ENCODE data around the gene IKZF5. TPM values are rescaled to one million over a fixed set of nuclear protein-coding genes. Genes with fewer than 3 reads are reported as not detected.

IKZF5 gene, protein sequence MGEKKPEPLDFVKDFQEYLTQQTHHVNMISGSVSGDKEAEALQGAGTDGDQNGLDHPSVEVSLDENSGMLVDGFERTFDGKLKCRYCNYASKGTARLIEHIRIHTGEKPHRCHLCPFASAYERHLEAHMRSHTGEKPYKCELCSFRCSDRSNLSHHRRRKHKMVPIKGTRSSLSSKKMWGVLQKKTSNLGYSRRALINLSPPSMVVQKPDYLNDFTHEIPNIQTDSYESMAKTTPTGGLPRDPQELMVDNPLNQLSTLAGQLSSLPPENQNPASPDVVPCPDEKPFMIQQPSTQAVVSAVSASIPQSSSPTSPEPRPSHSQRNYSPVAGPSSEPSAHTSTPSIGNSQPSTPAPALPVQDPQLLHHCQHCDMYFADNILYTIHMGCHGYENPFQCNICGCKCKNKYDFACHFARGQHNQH
- 3.6 and 4.8 TPM in 2 replicates for total RNA-seq

DNA sequence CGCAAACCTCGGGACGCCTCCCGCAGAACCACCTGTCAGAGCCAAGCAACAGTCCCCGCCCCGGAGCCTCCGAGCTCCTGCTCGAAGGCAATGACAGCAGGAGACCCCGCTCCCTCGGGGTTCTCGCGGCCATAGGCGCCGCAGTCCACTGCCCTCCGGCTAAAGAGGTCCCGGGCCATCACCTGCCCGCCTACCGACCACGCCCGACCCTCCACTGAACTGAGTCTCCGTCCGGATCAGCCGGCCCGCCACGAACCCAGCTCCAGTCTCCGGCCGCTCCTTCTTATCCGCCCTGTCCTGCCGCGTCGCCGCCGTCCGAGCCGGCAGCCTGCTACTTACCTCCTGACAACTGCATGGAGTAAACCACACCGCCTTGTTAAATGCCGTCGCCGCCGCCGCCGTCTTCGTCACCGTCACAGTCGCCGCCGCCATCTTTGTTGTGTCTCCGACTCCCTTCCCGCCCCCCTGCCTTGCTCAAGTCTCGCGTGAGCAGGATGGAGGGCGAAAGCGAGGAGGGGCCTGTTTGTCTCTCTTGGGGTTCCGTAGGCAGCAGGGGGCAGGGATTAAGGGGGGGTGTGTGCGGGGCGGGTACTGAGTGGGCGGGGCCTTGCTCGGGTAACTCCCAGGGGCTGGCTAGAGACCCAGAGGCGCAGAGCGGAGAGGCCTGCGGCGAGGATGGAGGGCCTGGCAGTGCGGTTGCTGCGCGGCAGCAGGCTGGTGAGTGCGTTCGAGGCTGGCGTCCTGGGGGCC is at the start of gene IKZF5, which contains the start of gene ACADSB:
TSS of gene IKZF5 (minus strand) at position 441 of the 750 bp plus-strand sequence. CDS start 10,170 bp downstream, outside the sequence.
TSS of gene ACADSB (plus strand) at position 652 of the 750 bp plus-strand sequence. CDS start at position 676, 24 bp downstream.

DNA sequence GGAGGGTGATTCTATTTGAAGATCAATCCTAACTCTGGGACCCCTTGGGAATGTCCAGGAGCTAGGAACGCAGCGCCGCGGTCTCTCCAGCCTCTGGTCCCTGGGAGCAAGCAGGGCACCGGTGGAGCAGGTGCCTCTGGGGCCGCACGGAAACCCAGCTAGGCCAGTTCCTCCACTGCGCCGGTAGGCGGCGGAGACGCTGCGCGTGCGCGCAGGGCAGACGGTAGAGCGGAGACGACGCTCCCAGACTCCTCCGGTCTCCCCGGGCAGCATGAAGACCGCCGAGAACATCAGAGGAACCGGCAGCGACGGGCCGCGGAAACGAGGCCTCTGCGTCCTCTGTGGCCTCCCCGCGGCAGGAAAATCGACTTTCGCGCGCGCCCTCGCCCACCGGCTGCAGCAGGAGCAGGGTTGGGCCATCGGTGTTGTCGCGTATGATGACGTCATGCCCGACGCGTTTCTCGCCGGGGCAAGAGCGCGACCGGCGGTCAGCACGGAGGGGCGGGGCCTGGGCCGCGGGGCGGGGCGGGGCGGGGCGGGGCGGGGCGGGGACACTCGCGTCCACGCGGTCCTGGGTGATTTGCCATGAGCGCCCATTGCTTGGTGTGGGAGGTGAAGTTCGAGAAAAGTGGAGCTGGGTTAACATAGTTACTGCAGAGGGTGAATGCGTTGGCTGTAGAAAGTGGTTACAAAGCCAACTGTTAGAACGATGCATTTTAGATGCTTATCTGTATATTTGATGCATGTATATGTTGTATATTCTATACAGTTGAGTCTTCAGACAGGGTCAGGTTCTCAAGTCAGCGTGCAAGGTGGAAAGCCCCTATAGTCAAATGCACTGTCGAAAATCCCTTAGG is 28.2 kb downstream of the IKZF5 start, which contains the start of gene PSTK:
TSS of gene PSTK (plus strand) at position 193 of the 857 bp plus-strand sequence. CDS start at position 272, 79 bp downstream.

DNA sequence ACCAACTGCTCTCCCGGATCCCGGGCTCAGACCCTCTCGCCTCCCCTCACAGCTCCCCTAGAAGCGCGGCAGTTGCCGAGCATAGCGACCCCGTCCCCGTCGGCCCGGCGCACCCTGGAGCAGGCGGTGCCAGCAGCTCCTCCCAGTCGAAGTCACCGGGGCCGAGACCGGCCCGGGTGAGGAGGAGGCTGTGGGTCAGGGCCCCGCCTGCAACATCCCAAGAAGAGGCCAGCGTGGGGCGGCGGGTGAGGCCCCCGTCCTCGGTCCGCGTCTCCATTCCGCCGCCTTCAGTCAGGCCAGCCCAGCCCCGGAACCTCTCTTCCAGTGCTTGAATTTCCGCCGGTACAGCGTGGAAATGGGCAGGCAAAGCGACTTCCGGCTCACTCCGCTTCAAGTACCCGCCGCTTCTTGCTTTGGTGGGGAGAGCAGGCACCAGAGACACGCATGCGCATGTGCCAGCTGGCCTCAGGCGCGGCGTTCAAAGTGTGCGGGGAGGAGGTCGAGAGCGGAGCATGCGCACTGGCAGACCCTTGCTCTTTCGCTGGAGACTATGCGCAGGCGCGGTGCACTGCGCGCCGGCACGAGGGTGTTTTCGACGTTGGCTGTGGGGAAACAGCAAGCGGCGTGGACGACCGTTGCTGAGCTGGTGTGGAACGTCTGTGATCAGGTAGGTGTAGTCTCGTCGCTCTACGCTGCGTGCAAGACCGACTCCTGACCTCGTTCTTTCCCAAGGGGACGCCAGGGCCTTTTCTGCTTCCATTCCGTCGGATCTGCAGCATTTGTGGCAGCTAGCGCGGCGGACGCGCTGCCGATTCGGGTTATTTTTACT is 54.5 kb downstream of the IKZF5 start, which contains the start of gene C10orf88:
TSS of gene C10orf88 (minus strand) at position 326 of the 829 bp plus-strand sequence. CDS start at position 277, 49 bp downstream.

Other genes starting within 250 kb of the IKZF5 start
- 0.58 and 0.66 TPM in 2 replicates for gene CUZD1, start 162.9 kb downstream of the IKZF5 start, total RNA-seq
- 4.1 and 4.2 TPM in 2 replicates for gene FAM24B, start 129.2 kb downstream of the IKZF5 start, total RNA-seq
- not detected in 2 replicates for gene FAM24A, start 98.2 kb downstream of the IKZF5 start, total RNA-seq
- gene C10orf88, start 54.6 kb downstream of the IKZF5 start, total RNA-seq: 8.8 and 10.3 TPM in 2 replicates
- 4.5 and 6.3 TPM in 2 replicates for gene PSTK, start 28.4 kb downstream of the IKZF5 start, total RNA-seq
- 8.1 and 14.0 TPM in 2 replicates for gene ACADSB, start 211 bp upstream of the IKZF5 start, total RNA-seq
- not detected in 2 replicates for gene HMX3, start 127.2 kb upstream of the IKZF5 start, total RNA-seq
- not detected in 2 replicates for gene HMX2, start 139.3 kb upstream of the IKZF5 start, total RNA-seq
- 133 and 200 TPM in 2 replicates for gene BUB3, start 145.6 kb upstream of the IKZF5 start, total RNA-seq